Suppressor macrophage treated with lipopolysaccharide for 4 hours (primary cell): ENCODE measurements around the gene MB21D2.

Source experiments
- DNase-seq: peaks from one replicate; pipeline ENCODE4 v3.0.0-alpha.2; 2020

The MB21D2 gene

GRCh38 chr3:192830291-192831110 lies 87.2 kb downstream of the MB21D2 start:
- DNase-seq: no peak

GRCh38 chr3:192827863-192828594 lies 89.6 kb downstream of the MB21D2 start:
- DNase-seq: no peak

DNA sequence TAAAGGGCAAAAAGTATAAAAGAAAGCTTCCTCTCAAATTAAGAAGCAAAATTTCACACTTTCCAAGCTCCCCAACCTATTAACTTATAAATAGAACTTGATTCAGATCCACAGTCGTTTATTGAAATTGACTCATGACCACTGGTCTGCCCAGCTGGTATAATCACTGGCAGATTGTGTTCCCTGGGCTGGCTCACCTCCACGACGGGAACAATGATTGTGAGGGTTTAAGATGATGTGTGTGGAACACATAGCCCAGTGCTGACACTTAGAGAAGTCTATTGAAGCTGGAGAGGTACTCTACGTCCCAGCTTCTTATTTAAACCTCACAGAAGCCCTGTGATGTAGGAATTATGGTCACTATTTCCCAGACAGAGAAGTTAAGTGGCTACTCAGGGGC lies 90.4 kb downstream of the MB21D2 start:
- DNase-seq: no peak

GRCh38 chr3:192826214-192827006 lies 91.2 kb downstream of the MB21D2 start:
- no peak for DNase-seq

- DNase-seq: peak; percentile 64
Measured at GRCh38 chr3:192825657-192826200, 91.9 kb downstream of the MB21D2 start.

DNA sequence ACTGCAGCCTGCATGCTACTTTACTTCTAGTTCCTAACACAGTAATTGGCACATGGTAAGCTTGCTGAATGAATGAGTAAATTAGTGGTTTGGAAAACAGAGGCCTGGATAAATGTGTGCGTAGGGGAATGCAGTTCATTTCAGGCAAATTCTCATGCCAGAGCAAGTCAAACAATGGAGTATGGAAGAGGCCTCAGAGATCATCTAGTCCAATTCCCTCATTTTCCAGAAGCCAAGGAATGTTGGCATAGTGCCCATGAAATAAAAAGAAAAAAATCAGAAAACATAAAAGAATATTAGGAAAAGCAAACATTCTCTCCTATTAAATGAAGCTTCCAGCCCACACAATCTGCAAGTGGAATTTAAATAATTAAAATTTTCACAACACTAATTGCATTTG lies 92.4 kb downstream of the MB21D2 start:
- no peak for DNase-seq

GRCh38 chr3:192824313-192824712 lies 93.3 kb downstream of the MB21D2 start:
- DNase-seq: no peak

- DNase-seq: no peak
Measured at GRCh38 chr3:192821161-192821560, 96.5 kb downstream of the MB21D2 start.

GRCh38 chr3:192820161-192820560 lies 97.5 kb downstream of the MB21D2 start:
- no peak for DNase-seq

DNA sequence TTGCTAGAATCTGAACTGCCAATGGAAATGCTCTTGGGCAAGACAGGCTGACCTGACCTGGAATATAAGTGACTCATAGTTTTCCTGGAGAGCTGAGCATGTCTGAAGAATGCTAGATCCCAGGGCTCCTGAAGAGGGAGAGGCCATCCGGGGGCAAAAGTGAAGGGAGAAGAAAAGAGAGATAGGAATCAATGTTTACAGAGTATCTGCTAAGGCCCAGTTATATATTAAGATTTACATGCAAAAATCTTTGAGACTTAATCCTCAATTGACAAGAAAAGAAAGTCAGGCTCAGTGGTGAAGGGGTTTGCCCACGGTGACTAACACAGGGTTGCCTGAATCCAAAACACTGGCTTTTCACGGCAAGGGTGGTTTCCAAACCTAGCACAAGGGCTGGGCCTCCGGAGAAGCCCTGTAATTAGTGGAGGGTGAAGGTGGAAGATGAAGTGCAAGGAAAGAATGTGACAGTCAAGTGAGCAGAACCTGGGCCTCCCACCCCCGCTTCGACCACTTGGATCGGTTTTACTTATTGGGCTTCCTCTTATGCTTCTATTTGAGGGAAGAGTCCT lies 98.6 kb downstream of the MB21D2 start:
- peak; percentile 81 for DNase-seq

DNA sequence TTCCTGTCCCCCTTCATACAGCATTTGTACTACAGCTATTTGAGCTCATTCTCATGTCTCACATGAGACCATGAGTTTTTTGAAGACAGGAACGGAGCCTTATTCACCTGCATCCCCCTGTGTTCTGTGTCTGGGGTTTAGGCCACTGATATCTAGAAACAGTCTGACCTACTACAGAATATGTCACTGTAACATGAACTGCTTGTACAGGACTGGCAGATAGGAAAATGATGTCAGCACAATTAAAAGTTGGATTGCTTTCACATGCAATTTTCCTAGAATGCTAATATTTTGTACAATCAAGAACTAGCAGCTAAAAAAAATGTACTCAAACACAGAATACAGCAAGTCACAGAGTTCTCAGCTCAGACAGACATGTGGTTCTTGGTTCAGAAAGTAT lies 99.5 kb downstream of the MB21D2 start:
- DNase-seq: no peak

GRCh38 chr3:192817506-192817905 lies 100.2 kb downstream of the MB21D2 start:
- DNase-seq: no peak

DNA sequence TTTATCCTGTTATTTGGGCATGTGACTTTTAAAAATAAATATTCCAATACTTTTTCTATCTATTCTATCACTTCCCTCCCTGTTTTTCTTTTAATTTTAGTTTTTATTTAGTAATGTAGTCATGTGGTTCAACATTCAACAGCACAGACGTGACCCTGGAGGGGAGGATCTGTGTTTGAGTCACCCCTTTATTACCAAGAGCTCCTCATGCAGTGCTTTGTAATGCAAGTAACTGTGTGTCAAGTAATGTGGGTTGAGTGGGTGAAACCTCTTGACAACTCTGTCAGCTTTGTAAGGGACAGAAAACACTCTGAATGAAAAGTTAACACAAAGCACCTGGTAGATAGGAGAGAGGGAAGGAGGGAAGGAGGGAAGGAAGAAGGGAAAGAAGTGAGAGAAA lies 100.6 kb downstream of the MB21D2 start:
- peak; percentile 79 for DNase-seq

GRCh38 chr3:192816351-192816750 lies 101.3 kb downstream of the MB21D2 start:
- peak; percentile 65 for DNase-seq

DNA sequence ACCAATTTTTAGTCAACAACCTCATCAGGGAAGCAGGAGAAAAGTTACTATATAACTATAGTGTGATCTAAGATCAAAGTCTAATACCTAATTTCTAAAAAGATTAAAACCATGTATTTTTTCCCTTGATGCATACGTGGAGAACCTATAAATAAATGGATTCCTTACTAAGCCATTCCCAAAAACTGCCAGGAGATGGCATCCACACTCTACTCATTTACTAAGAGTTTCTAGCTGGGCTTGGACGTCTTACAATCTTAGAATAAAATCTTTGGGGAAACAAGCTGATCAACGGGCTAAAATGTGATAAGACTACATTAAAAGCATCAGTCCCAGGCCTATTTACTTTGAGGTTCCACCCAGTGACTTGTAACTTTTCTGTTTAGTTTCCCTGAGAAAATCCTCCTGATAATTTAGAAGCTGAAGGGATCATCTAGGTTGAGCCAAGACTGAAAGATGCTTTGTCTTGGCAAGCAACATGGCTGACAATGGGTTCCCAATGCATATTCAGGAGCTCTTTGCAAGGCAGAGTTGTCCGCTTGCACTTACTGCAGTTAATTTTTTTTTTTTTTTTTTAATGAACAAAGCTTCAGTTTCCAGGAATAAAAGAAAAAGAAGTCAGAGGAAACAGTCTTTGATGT lies 104.8 kb downstream of the MB21D2 start:
- peak; percentile 55 for DNase-seq

DNA sequence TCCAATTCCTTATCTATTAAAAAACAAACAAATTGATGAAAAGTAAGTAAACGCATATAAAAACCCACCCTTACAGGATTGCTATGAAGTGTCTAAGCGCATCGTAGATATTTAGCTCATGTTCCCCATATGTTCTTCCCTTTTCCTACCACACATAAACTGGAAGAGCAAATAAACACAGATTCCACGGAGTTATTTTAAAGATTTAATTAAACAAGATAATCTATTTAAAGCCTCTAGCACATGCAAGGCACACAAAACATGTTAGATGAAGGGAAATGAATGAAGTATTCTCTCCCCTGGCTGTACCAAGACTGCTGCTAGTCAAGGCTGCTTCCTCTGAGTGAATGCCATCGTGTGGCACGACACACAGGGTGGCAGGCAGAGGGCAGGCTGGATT lies 111.9 kb downstream of the MB21D2 start:
- no peak for DNase-seq

- no peak for DNase-seq
Measured at GRCh38 chr3:192804502-192804901, 113.2 kb downstream of the MB21D2 start.

DNA sequence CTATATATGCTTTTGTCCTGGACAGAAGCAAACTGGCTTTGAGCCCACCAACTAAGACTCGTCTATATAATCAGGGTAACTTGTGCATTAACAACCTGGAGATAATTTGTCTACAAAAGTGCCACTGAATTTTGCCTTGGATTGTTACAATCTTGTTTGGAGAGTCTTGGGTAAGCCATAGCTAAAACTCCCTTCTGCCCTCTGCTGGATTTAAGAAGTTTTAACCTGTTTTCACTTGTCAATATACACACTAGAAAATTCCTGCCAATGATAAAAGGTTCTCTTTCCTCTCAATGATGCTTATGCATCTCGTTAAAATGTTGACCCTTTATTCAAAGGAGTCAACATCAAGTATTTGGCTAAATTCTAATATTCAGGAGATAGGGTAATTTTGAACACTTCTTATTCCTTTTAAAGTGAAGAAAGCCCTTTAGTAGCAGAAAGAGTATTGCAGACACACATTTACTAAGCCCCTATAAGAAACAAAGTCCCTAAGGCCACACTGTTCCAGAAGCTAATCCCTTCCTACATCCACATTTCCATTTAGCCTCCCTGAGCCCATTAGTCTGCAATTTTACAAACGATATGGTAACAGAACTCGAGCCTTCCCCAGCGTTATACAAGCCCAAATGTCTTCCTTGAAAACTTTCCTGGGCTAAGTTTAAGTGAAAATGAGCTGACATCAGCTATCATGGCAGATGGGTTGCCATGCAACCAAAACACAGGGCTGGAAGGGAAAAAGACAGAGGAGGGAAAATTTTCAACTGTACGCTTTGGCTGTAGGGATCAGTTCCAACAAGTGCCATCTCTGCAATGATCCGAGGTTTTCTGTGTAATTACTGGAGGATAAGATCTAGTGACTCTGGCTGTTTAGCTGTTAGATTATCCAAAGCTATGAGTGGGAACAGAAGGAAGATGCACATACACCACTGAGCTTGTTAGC lies 114.4 kb downstream of the MB21D2 start:
- peak; percentile 20 for DNase-seq

GRCh38 chr3:192801985-192802384 lies 115.7 kb downstream of the MB21D2 start:
- DNase-seq: no peak

DNA sequence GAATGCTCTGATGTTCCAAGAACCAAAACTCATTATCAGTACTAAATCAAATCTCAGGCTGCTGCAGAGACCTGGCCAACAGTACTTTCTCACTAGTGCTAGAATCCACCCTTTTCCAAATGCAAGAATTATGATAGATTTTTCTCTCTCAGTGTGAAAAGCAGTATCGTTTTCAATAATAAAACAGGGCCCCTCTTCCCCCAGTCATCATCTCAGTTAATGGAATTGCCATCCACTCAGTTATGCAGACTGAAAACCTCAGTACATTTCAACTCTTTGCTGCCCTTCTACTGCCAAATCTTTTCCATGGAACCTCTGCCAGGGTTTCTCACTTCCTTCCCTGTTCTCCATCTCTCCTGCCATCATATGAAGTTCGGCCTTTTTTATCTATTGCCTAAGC lies 117.9 kb downstream of the MB21D2 start:
- no peak for DNase-seq

DNA sequence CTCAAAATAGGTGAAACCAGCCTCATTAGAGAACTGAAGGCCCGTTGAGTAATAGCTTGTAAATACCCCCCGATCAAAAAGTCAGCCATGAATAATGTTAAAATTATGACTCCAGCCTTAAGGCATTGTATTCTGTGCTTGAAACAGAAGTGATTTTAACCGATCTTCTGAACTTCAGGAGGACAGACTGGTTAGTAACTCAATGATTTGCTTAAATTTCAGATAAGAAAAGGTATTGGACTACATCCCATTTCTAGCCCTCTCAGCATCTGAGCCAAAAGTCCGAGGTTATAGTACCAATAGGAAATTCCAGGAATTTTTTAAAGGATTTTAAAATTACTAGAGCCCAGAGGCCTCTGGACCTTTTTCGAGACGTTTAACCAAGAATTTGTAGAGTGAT lies 122.6 kb downstream of the MB21D2 start:
- no peak for DNase-seq
